Activated CD8-positive, alpha-beta memory T cell treated with anti-CD3 and anti-CD28 coated beads, Interleukin-2, amount 50 U/mL, for 1 hour (primary cell): ENCODE measurements around the gene HOXC4.
"Not testable (repeated sequence)": the region's sequence is repeated elsewhere in the genome, so short reads cannot be mapped to it uniquely, and the experiment has no call there.

Experiments used
- DNase-seq: peaks from one replicate; pipeline ENCODE4 v3.0.0-alpha.2; 2020; ENCODE audit errors: extremely low read depth

Gene HOXC4

GRCh38 chr12:54058128-54058768 lies 4.6 kb downstream of the HOXC4 start:
- DNase-seq: no peak

GRCh38 chr12:54059668-54060067 lies 6.0 kb downstream of the HOXC4 start:
- no peak for DNase-seq

- DNase-seq: no peak
Observed at GRCh38 chr12:54060174-54060974, 6.7 kb downstream of the HOXC4 start.

- no peak for DNase-seq
Observed at GRCh38 chr12:54060975-54061778, 7.5 kb downstream of the HOXC4 start.

- DNase-seq: no peak
Observed at GRCh38 chr12:54065677-54066076, 12.0 kb downstream of the HOXC4 start.

- DNase-seq: no peak
Observed at GRCh38 chr12:54066408-54066807, 12.8 kb downstream of the HOXC4 start.

- DNase-seq: no peak
Observed at GRCh38 chr12:54068418-54069070, 14.9 kb downstream of the HOXC4 start.

- DNase-seq: no peak
Observed at GRCh38 chr12:54071942-54072341, 18.3 kb downstream of the HOXC4 start.

GRCh38 chr12:54074308-54074707 lies 20.7 kb downstream of the HOXC4 start:
- DNase-seq: no peak

- DNase-seq: no peak
Observed at GRCh38 chr12:54075409-54075808, 21.8 kb downstream of the HOXC4 start.

GRCh38 chr12:54075974-54076373 lies 22.3 kb downstream of the HOXC4 start:
- DNase-seq: no peak

- DNase-seq: not testable (repeated sequence)
Observed at GRCh38 chr12:54077843-54078242, 24.2 kb downstream of the HOXC4 start.

GRCh38 chr12:54079115-54079514 lies 25.5 kb downstream of the HOXC4 start:
- not testable (repeated sequence) for DNase-seq

- not testable (repeated sequence) for DNase-seq
Observed at GRCh38 chr12:54080008-54080924, 26.6 kb downstream of the HOXC4 start.

- not testable (repeated sequence) for DNase-seq
Observed at GRCh38 chr12:54081053-54081514, 27.4 kb downstream of the HOXC4 start.

- not testable (repeated sequence) for DNase-seq
Observed at GRCh38 chr12:54081581-54082396, 28.2 kb downstream of the HOXC4 start.

GRCh38 chr12:54082397-54082892 lies 28.8 kb downstream of the HOXC4 start:
- DNase-seq: no peak

GRCh38 chr12:54088011-54088410 lies 34.4 kb downstream of the HOXC4 start:
- not testable (repeated sequence) for DNase-seq

GRCh38 chr12:54089465-54089864 lies 35.8 kb downstream of the HOXC4 start:
- DNase-seq: not testable (repeated sequence)

GRCh38 chr12:54090312-54090711 lies 36.7 kb downstream of the HOXC4 start:
- not testable (repeated sequence) for DNase-seq
